Ovary (tissue), 3 donors: ENCODE measurements around the gene SUGCT.
"Not testable (repeated sequence)": the region's sequence is repeated elsewhere in the genome, so short reads cannot be mapped to it uniquely, and the experiment has no call there.

Source experiments
- CTCF ChIP-seq, 3 donors: fragments of 450-650 bp in 2 of 3; fragments of 200-600 bp in 1 of 3; IDR thresholded peaks; one replicate each; pipeline versions ENCODE4 v1.5.1 to v1.8.0; 2016 to 2022; ENCODE audit warnings: antibody characterized with exemption in 3 of 3, mild to moderate bottlenecking in 1 of 3
- POLR2A ChIP-seq: fragments of 450-650 bp; IDR thresholded peaks from one replicate; pipeline ENCODE4 v1.6.1; 2017; ENCODE audit warnings: antibody characterized with exemption, mild to moderate bottlenecking, moderate library complexity
- donor health status: DM: no; HTN: no; CAD: no.

GRCh38 chr7:40602351-40602750 lies 467.5 kb downstream of the SUGCT start:
- TF ChIP-seq CTCF (IDR thresholded peaks at IDR 0.05); POLR2A: not testable (repeated sequence)
